Lung microvascular endothelial cell (primary cell): ENCODE data around the gene RELT. TPM values are rescaled to one million over a fixed set of nuclear protein-coding genes. Genes with fewer than 3 reads are reported as not detected.

Experiments
- DNase-seq, 2 donors: peaks; one replicate each; pipeline versions ENCODE4 v3.0.0 to v3.0.0-alpha.2; 2010; ENCODE audit warnings: low read depth in 2 of 2
- total RNA-seq: library from RNA; depleted of rRNA; stranded (reverse); fragments of >200 nt; gene quantifications from 2 replicates; pipeline ENCODE4 v1.2.1, GENCODE V29; 2014

Gene RELT, protein sequence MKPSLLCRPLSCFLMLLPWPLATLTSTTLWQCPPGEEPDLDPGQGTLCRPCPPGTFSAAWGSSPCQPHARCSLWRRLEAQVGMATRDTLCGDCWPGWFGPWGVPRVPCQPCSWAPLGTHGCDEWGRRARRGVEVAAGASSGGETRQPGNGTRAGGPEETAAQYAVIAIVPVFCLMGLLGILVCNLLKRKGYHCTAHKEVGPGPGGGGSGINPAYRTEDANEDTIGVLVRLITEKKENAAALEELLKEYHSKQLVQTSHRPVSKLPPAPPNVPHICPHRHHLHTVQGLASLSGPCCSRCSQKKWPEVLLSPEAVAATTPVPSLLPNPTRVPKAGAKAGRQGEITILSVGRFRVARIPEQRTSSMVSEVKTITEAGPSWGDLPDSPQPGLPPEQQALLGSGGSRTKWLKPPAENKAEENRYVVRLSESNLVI
- total RNA-seq, result 2.6 and 3.1 TPM in 2 replicates

DNA sequence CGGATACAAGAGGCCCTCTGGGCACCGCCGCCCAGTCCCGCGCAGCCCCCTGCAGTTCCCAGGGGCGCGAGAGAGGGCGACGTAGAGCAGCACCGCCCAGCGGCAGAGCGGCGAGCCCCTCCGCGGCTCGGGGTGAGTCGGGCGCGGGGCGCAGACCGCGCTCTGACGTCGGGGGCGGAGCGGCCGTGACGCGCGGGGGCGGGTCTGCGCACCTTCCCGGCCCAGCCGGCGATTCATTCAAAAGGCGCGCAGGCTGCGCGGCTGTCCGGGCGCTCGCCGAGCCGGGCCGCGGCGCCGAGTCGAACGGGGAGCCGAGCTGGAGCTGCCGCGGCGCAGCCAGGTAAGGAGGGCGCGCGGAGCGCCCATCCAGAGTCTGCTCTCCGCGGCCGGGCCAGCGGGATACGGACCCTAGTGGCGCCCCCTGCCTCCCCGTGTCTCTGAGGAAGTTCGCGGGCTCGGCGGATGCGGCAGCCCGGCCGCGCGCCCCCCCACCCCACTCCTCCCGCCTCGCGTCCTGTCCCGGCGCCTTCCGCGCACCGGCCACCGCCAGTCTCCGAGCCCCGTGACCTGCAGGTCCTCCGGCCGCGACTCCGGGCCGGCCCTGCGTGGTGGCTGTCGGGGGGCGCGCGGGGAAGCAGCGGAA, at the start of gene RELT:
RELT (plus strand) TSS at position 240 of the 643 bp plus-strand sequence. CDS start 12,738 bp downstream, outside the sequence.
- peak; percentile 93 to 95 for DNase-seq

DNA sequence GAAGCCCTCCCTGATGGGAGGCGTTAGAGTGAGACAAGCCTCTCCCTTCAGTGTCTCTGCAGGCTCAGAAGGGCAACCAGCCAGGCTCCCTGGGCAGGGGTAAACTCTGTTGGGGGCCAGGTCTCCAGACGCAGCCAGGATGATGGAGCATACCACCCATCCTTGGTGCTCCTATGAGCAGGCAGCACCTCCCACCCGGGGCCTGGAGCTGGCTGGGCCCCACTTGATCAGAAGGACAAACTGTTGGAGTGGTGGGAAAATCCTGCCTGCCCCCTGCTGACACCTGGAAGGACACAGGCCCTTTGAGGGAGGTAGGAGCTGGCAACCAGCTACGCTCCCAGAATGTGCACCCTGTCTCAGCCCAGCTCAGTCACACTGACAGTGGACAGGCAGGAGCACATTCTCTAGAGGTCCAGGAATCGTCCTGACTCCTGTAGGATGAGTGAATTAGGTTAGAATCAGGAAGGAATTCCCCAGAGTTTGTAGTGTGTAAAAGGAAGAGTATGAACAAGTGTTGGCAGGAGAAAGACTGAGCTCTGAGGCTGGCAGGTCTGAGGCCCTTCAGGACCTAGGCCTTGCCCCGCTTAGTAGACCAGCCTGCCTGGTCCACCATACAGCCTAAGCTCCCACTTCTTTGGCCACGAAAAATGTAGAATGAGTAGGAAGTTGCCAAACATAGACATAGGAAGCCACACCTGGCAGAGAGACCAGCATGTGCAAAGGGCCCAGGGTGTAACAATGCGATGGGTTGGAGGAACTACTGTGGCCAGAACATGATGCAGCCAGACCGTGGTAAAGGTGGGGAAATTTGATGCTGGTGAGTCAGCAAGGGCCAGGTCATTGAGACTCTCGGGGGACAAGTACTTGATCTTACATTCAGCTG, 49.0 kb upstream of the RELT start:
- DNase-seq, result peak in 1 of 2 donors; percentile 45

DNA sequence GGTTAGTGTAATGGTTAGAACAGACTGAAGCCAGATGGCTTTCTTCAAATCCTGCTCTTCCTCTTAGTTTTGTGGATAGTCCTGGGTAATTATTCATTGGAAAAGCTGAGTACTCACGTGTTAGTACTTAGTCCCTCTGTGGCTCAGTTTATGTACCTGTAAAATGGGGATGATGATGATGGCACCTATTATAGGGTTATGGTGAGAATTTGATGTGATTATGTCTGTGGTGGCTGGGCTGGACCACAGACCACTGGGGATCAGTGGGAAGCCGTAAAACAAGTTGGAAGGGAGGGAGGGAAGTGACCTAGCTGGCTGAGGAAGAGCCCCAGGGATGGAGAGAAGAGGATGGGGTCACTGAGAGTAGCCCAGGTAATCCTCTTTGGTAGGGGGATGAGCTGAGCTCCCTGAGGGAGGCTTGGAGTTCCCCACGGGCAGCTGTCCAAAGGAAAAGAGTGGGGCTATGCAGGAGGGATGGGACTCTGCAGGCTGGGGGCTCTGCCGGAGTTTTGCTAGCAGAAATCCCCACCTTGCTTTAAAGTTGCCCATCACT, 48.3 kb upstream of the RELT start:
- DNase-seq, result no peak

DNA sequence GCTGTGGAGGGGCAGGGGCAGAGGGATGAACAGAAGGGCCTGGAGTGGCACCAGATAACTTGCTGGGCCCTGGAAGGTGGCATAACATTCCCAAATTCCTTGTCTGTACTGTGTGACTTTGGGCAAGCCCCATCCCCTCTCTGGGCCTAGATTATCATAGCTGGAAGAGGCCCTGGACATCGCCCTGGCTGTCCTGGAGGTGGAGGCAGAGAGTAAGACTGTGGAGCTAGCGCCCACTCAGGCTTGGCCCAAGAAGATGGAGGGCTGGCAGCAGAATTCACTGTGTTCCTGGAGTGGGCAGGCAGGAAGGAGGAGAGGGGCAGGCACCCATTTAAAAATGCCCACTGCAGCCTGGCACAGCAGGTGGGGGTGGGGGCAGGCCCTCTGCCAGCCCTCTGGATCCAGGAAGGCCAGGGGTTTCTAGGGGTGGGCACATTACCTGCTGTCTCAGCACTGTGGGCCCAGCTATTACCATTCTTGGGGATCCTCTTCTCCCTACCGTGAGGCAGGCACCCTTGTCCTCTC, 45.6 kb upstream of the RELT start:
- DNase-seq, result peak; percentile 55 to 61

DNA sequence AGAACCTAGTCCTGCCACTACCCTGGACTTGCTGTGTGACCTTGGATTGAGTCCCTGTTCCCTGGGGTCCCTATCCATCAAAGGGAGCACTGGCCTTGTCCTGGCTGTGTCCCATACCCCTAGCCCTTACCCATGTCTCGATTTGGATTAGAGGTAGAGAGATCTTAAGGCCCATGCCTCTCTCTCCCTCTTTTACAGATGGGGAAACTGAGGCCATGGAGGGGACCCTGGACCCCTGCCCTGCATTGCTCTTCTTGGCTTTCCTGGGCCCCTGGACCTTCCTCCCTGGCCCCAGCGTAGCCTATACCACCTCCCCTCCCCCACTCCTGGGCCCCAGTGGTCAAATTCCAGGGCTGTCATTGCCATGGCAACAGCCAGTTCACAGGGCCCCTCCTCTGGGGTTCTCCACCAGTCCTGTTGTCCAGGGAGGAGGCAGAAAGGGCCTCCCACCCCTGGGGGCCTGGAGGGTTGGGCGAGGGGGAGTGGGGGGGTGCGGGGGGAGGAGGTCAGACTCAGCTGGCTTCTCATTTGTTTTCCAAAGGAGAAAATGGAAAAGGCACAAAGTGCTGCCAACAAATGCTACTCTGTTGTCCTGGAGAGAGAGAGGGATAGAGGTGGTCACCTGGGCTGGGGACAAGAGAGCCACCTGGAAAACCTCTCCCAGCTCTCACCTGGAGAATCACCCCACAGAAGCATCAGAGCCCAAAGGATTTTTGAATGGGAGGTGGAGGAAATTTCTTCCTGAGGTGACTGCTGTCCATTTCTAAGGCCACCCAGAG, 44.9 kb upstream of the RELT start:
- peak in 1 of 2 donors; percentile 72 for DNase-seq

DNA sequence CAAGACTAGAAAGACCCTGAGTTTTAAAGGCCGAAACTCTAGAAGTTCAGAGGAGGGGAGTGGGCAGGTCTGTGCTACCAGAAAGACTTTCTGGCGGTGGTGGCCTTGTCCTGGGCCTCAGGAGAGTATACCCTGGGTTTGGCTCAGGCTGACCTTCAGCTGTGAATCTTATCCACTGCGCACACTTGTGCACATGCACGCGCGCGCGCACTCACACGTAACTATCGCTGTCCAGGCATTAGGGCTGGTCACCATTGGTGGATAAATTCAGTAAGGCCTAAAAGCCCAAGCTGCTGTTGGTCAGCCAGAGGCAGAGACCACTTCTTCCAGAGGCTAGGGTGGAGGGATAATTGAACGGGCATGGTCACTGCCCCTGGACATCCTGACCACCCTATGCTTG, 43.0 kb upstream of the RELT start:
- no peak for DNase-seq

DNA sequence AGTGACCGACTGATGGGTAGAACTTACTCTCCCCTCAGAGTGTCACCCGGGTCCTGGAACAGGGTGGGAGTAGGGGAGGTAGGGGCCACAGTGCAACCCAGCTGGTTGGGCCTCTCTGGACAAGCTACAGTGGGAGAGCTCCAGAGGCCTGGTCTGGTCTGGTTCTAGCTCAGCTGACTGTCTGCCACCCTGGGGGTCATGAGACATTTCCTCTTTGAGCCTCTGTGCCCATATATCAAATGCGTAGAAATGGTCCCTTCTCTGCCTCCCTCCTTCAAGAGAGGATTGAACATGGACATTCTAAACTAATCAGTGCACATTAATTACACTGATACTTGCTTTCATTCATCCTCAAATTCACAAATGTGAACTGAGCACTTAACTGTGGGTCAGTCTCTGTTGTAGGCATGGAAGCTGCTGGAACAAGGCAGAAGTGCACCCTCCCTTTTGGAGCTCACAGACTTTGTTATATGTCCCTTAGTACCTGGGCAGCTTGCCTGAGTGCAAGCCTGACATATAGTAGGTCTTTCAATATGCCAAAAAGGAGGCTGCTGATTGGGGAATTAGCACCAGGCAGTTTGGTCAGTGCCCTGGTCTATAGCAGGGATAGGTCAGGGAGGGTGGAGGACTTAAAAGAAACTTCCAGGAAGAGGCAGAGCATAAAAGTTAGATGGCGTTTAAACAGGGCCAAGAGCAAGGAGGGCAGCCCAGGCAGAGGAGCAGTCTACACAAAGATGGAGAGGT, 42.4 kb upstream of the RELT start:
- peak in 1 of 2 donors; percentile 51 for DNase-seq

DNA sequence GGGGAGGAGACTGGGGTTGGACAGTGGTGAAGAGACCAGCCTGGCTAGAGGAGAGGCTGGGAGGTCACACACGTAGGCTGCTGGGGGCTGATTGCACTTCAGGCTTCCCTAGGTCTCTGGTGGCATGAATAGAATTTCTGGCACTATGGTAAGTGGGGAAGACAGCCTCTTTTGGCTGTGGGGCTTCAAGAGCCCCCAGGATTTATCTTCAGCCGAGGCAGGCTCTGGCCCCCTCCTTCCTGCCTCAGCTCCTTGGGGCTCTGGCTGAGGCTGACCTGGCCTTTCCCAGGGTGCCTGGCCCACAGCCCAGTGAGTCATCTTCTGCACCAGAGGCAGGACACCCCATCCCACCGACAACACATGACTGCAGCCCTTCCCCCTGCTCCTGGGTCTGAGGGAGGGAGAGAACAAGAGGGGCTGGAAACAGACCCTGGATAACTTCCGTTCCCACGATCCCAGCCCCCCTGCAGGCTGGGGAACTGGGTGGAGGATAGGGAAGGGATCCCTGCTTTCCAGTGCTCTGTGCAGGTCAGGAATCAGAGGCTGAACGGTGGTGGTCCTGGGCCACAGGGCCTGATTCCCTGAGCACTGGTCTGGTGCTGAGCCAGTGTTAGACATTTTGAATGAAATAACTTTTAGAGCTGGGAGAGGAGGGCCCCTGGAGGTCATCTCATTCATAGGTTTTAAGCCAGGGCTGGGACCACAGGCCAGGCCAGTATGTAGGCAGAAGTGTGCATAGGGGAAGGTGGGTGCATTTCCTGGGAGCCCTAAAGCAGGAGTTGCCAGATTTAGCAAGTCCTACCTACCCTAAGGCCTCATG, 41.6 kb upstream of the RELT start:
- DNase-seq, result peak; percentile 91 to 94

DNA sequence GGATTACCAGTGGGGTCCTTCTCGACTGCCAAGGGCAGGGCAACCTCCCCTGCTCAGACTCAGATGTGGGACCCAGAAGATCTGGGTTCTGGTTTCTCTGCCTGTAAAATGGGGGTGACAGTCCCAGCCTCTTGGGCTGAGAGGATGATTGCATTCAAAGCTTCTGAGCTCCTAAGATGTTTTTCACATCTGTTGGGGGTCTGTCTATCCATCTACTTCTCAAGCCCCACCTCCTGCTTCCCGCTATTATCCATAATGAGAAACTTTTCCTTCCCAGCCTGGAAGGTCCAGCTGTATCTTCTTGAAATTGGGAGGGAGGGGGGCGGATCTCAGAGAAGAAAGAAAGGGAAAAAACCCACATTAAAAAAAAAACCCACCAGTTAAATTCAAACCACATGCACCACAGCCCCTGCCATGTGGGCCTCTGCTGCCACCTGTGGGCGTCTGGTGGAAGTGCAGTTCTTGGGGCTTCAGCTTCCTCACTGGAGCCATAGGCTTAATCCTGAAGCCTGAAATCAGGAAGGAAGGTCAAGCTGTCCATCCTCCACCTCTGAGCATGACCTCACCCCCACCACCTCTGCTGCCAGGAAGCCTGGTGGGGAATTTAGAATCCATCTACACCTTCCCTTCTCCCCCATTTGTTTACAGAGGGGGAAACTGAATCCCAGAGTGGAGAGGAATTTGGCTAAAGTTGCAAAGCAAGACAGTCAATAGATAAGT, 40.8 kb upstream of the RELT start:
- DNase-seq, result peak; percentile 85 to 88

DNA sequence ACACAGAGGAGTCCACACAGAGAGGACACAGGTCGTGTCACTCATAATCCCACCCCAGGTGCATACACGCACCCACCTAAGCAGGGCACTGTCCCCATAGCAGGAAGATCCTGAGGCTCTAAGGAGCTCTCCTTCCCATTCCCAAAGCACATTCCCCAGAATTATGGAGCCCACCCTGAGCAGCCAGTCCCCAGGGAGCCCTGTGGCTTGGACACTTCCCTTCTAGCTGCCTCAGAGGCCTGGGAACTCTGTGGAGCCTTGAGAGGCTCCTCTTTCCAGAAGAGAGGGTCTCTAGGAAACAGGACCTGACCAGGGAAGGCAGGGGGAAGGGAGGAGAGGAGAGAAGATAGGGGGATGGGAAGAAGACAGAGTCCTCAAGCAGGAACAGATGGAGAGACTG, 38.4 kb upstream of the RELT start:
- DNase-seq, result no peak

DNA sequence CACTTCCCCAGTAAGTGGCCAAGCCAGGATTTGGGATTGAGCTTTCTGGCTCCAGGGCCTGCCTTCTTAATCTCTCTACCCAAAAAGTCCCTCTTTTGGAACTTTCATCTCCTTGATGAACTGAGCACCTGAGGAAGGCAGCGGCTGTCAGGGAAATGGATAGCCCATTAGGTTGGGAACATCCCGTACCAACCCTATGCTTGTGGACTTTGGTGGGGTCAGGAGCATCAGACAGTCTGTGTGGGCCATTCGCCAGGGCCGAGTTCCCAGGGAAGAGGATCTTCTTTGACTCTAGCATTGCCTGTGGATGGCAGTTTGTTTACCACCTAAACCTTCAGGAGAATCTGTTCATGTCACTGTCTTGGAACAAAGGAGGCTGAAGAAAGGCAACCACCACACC, 37.9 kb upstream of the RELT start:
- no peak for DNase-seq

DNA sequence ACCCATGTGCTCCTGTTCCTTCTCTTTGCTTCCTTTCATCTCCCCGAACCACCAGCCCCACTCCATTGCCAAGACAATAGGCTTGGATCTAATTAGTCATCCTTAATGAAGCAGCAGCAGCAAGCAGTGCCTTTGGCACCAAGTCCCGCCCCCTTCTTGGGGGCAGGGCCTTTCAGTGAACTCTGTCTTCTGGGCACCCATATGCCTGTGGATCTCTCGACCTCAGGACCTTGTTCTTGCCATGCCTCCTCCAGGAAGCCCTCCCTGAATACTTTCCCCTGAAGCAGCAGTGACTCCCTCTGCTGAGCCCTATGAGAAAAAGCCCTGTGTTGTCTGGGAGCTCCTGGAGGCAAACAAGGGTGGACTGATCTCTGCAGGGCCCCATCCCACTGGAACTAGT, 36.0 kb upstream of the RELT start:
- no peak for DNase-seq

DNA sequence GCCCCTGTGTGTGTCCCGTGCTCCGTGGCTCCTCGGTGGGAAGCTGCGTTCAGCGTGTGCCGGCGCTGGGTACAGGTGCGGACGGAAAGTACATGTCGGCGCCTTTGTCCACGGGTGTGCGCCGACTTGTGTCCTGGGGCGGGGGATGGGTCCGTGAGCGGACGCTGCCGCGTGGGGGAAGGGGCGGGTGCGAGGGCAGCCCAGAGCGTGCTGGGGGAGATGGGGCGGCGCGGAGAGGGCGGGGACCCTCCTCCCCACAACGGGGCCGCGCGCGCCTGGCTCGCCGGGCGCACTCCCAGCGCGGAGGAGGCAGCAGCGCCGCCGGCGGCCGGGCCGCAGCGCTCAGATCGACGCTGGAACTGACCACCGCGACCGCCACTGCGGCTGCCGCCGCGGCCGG, 33.6 kb upstream of the RELT start:
- DNase-seq, result peak in 1 of 2 donors; percentile 47

DNA sequence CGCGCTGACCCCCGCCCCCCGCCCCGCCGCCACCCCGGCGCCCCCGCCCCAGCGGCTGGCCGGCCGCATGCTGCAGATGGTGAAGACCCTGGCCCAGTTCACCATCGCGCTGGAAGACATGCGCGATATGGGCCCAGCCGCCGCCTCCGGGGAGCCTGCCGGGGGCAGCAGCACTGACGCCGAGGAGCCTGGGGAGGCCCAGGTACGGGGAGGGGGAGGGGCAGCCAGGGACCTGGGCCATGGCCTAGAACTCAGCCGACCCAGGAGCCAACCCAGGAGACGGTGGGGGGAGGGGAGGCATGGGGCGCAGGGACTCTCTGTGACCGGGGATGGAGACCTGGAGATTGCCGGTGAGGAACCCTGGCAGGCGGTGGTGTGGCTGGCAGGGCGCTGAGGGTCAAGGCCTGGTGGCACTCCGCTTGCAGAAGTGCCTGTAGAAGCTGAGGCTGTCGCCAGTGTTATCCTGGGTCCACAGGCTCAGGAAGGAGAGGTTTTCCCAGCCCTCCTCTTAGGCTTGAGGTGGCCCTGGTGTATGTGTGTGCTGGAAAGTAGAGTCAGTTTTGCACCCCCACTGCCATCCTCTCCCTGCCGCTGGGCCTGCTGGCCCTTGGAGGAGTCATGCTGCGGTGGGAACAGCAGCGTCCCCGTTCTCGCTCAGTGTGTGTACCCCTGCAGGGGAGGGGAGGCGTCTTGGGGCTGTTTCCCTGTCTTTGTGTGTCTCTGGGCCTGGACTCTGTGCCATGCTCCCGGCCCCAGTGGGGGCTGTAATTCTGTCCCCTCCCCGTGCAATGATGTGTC, 32.9 kb upstream of the RELT start:
- no peak for DNase-seq

DNA sequence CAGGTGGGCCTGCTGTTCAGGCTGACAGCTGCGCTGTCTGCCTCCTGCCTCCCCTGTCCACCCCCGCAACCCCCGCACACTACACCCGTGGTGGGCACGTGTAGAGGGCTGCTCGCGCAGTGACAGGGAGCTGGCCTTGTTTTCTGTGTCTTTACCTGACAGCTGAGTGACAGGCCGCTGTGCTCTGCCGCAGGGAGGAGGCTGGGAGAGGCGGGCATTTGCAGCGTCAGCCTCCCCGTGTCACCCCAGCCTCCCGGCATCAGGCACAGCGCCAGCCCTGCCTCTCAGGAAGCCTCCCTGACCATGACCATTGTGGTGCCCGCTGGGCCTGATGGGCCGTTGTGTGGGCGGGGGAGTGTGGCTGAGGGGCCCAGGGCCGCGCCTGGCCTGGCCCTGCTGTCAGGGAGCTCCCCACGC, 32.0 kb upstream of the RELT start:
- peak; percentile 36 to 77 for DNase-seq

DNA sequence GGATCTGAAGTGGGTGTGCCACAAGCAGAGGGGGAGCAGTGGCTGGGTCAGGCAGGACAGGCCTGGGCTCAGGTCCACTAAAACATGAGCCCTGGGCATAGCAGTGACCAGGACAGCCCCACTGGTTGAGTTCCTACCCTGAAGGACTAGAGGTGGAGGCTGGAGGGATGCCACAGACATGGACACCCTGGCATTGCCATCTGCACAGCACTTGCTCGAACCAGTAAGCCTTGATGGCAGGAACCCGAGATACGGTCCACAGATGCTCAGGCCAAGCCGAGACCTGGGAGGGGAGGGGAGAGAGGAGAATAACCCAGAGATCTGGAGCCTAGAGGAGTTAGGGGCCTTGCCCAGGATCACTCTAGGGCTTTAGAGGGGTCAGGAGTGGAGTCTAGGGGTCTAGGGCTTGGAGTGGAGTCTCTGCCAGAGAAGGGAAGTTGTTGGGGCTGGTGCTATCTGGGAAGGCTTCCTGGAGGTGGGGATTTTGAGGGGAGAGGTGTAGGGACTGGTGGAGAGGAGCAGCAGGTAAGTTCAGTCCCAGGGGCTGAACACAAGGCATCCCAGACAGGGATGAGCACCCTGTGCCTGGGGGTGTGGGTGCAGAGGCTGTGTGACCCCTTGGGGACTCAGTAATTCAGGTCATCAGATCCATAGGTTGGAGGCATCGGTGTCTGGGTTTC, 30.6 kb upstream of the RELT start:
- no peak for DNase-seq
